ENCODE results near the gene COQ2.

GRCh38 chr4:83228231-83228630 is 56.4 kb downstream of the COQ2 start:
- no peak for TF ChIP-seq CTCF (IDR thresholded peaks at IDR 0.05)
- no peak for TF ChIP-seq POLR2A (IDR thresholded peaks at IDR 0.05)

Measured in ovary (tissue), 3 donors.